Left ventricle myocardium inferior (tissue), 1 donor: Measurements from ENCODE around the gene ZNF488. TPM values are rescaled to one million over a fixed set of nuclear protein-coding genes. Genes with fewer than 3 reads are reported as not detected.

Experiments
- DNase-seq: peaks from one replicate; pipeline ENCODE4 v3.0.0-alpha.2; 2020
- H3K27ac ChIP-seq: fragments of 200-600 bp; replicated peaks from 2 replicates; pipeline ENCODE4 v1.8.0; 2021
- H3K27me3 ChIP-seq: fragments of 200-600 bp; 2 replicates; pipeline ENCODE4 v1.8.0; 2021; ENCODE audit warnings: low read depth
- H3K36me3 ChIP-seq: fragments of 200-600 bp; 2 replicates; pipeline ENCODE4 v1.8.0; 2021
- H3K4me1 ChIP-seq: fragments of 200-600 bp; 2 replicates; pipeline ENCODE4 v1.8.0; 2021
- H3K4me3 ChIP-seq: fragments of 200-600 bp; 2 replicates; pipeline ENCODE4 v1.8.0; 2021; ENCODE audit warnings: mild to moderate bottlenecking, moderate library complexity
- H3K9me3 ChIP-seq: fragments of 200-600 bp; replicated peaks from 2 replicates; pipeline ENCODE4 v1.8.0; 2021
- intact Hi-C: fragments of 100-400 bp; cut with micrococcal nuclease; formaldehyde crosslinking; loops from one replicate; pipeline ENCODE4 v1.11.0; 2022
- total RNA-seq: library from RNA; stranded (reverse); fragmentation: NEBNext Ultra II Directional; extraction: Animal tissue kit (Norgen Biotek cat#: 25700); gene quantifications from one replicate; pipeline ENCODE4 v1.2.1, GENCODE V29; 2021
- TF ChIP-seq, protein P1 (sequence below): fragments of 200-600 bp; IDR thresholded peaks from 2 replicates; pipeline ENCODE4 v1.8.0; 2021; ENCODE audit warnings: antibody characterized with exemption, mild to moderate bottlenecking, borderline replicate concordance
- donor health status: DM: no; HTN: yes; CAD: no; lungs with severe emphysema.

Gene ZNF488
- total RNA-seq, 1 donor from 2014 or later, result 0.05 TPM

DNA sequence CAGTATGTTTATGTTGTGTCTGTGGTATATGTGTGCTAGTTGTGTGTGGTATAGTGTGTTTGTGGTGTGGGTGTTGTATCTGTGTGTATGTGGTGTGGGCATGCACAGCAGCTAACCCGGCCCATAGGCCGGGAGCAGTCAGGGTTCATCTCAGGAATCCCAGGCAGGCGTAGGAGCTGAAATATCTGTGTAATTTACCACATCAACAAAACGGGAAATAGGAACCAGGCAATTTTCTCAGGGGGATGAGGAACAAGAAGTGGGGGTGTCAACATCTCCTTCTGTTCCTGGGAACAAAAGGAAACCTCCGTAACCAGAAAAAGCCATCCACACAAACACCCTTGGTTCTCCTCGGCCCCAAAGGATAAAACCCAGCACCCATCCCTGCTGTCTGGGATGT lies 24.5 kb upstream of the ZNF488 start:
- Histone ChIP-seq H3K36me3 (no peaks in the 10 kb centered on the region), H3K27me3 (peaks cover 10% of the 10 kb centered on the region), H3K27ac (no peak overlapping the region), H3K4me1 (peaks cover 4% of the 10 kb centered on the region), H3K9me3 (no peaks in the 10 kb centered on the region), H3K4me3 (no peak overlapping the region)
- no peak for DNase-seq
- TF ChIP-seq, protein P1, sequence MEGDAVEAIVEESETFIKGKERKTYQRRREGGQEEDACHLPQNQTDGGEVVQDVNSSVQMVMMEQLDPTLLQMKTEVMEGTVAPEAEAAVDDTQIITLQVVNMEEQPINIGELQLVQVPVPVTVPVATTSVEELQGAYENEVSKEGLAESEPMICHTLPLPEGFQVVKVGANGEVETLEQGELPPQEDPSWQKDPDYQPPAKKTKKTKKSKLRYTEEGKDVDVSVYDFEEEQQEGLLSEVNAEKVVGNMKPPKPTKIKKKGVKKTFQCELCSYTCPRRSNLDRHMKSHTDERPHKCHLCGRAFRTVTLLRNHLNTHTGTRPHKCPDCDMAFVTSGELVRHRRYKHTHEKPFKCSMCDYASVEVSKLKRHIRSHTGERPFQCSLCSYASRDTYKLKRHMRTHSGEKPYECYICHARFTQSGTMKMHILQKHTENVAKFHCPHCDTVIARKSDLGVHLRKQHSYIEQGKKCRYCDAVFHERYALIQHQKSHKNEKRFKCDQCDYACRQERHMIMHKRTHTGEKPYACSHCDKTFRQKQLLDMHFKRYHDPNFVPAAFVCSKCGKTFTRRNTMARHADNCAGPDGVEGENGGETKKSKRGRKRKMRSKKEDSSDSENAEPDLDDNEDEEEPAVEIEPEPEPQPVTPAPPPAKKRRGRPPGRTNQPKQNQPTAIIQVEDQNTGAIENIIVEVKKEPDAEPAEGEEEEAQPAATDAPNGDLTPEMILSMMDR, result no peak
- intact Hi-C loops, result no loop called here

DNA sequence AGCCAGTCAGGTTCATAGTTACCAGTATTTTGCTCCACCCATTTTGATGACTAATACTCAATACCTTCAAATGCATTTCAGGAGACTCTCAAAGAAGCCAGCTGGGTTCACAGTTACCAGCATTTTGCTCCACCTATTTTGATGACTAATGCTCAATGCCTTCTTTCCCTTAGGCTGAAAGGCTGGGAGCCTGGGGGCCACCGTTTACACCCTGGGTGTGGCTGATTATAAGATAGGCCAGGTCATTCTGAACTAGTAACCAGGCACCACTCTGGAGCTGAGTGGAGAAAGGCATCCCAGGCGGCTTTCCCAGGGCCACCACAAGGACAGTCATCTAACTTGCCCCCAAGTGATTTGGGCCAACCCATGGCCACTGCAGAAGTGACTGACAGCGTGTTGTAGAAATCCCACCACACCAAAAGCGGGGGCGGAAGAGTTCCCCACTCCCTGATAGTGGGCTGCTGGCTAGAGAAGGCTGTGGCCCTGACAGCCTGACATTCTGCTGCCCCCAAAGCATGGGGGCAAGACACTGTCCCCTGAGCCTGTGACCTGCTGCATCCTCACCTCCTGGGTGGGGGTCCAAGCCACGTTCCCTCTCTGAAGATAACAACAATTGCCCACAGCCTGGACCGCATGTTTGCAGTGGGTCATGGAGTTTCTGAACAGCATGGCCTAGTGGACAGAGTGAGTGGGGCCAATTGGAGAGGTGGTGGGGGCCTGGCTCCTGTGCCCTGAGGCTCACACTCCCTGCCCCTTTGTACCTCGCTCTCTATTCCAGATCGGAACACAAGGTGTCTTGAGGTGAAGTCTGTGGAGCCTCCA lies 23.0 kb upstream of the ZNF488 start:
- intact Hi-C loops, result no loop called here
- TF ChIP-seq, protein P1, result no peak
- no peaks in the 10 kb centered on the region for H3K9me3 ChIP-seq
- H3K4me3 ChIP-seq, result no peak overlapping the region
- H3K36me3 ChIP-seq, result no peaks in the 10 kb centered on the region
- peaks cover 19% of the 10 kb centered on the region for H3K4me1 ChIP-seq
- peaks cover 3% of the 10 kb centered on the region for H3K27me3 ChIP-seq
- DNase-seq, result no peak
- no peak overlapping the region for H3K27ac ChIP-seq

DNA sequence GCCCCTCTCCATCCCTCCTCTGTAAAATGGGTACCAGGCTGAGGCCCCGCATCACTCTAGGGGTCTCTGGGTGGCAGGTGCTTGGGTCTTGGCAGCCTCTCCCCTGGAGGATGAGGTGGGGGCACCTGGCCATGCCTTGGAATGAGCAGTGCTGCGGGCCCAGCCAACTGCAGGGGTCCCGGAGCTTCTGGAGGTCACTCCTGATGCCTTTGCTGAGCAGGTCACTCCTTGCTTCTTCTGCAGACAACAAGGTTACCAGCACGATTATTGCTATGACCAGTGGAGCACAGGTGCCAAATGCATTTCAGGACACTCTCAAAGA lies 22.4 kb upstream of the ZNF488 start:
- intact Hi-C loops, result no loop called here
- Histone ChIP-seq H3K27ac (no peak overlapping the region), H3K4me1 (peaks cover 20% of the 10 kb centered on the region), H3K9me3 (no peaks in the 10 kb centered on the region), H3K27me3 (no peaks in the 10 kb centered on the region), H3K36me3 (no peaks in the 10 kb centered on the region), H3K4me3 (no peak overlapping the region)
- DNase-seq, result no peak
- TF ChIP-seq, protein P1, result no peak

DNA sequence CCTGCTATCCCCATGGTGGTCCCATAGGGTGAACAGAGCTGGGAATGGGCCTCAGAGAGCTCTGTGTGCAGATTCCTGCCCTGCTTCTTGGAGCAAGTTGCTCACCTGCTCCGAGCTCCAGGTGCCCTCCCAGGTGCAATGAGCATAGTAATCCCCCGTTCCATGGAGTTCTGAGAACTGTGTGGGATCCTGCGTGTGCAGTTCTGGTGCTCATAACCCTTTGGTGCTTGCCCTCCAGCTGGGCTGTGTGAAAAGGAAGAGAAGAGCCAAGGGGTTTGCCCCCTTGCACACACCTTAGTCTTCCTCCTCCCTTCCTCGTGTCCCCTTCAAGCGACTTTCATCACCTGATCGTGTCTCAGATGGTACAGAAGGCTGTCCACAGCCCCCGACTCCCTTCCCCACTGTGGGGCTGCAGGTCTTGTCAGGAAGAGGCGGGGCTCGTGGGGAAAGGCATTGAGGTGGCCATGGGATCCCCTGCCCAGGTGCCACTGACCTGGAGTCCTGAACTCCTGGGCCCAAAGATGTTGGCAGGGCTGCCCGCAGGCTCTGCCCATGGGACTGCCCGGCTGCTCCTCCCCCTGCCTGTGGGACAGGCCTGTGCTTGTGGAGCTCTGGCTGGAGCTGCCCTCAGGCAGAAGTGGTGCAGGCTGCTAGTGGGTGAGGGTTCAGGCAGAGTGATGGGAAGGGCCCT lies 21.9 kb upstream of the ZNF488 start:
- H3K4me1 ChIP-seq, result peaks cover 20% of the 10 kb centered on the region
- no peaks in the 10 kb centered on the region for H3K27me3 ChIP-seq
- H3K27ac ChIP-seq, result no peak overlapping the region
- TF ChIP-seq, protein P1, result no peak
- H3K9me3 ChIP-seq, result no peaks in the 10 kb centered on the region
- no peak overlapping the region for H3K4me3 ChIP-seq
- DNase-seq, result no peak
- H3K36me3 ChIP-seq, result no peaks in the 10 kb centered on the region
- intact Hi-C loops, result no loop called here

DNA sequence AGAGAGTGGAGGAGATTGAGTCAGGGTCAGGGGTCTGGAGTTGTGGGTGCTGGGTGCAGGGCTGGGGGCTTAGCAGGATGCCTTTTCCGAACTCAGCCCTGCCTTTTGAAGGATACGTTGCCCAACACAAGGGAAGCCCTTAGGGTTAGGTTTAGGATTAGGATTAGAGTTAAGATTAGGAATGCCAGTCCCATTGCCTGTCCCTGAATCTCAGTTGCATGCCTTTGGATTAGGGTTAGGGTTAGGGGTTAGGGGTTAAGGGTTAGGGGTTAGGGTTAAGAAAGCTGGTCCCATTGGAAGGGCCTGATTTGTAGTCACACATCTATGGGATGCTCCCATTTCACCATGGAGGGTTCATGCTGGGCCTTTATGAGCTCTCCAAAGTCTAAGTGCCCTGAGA lies 20.8 kb upstream of the ZNF488 start:
- H3K4me3 ChIP-seq, result no peak overlapping the region
- H3K4me1 ChIP-seq, result peaks cover 20% of the 10 kb centered on the region
- H3K27ac ChIP-seq, result no peak overlapping the region
- H3K36me3 ChIP-seq, result no peaks in the 10 kb centered on the region
- intact Hi-C loops, result no loop called here
- no peak for DNase-seq
- H3K27me3 ChIP-seq, result no peaks in the 10 kb centered on the region
- H3K9me3 ChIP-seq, result no peaks in the 10 kb centered on the region
- TF ChIP-seq, protein P1, result no peak
